ENCODE data around the gene KEL.

The KEL gene

DNA sequence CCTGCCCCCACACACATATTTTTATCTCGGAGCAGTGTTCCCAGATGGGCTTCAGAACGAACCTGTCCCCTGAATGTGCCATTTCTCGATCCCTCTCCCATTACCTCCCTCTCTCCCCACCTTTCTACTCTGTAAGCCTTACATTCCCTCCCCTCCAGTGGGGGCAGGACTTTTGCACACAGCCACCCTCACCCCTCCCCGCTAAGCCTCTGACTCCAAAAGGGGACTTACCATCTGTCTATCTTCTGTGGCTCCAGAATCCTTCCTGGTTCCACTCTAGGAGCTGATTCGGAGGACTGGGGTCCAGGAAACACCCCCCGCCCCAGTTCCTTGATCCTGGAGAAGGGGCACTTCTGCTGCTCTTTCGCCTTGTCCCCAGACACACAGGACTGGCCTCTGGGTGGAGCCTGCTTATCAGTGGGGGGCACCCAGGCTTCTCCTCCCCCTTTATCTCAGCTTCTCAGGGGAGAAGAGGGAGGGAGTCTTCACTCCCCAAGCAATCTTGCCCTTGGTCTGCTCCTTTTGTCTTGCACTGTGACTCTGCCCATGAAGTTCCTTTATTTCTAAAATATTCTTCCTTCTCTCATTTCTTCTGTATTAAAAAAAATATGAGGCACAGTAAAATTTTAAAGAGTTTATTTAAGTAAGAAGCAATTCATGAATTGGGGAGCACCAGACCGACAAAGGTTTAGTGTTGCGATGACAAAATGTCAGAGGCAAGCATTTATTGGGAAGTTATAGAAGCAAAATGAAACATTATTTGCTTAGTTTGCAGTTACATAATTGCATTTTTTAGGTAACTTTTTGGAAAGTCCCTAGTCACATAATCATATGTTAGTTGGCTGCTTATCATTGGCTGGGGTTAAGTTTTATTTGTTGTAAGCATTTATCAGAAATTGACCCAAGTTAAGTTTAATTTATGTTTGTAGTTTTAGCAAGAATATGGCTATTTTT is at the start of gene KEL:
Gene KEL (minus strand): TSS at position 391 of the 954 bp plus-strand sequence. CDS start 157 bp downstream, at position 234.
- in situ Hi-C loops (cut with MboI; ENCODE audit: low pct_unique_long_range_greater_than_20kb, low sequenced_read_pairs, unreplicated experiment) = no loop called here
- DNase-seq (ENCODE audit: low spot score) = no peak
- TF ChIP-seq, protein P1, sequence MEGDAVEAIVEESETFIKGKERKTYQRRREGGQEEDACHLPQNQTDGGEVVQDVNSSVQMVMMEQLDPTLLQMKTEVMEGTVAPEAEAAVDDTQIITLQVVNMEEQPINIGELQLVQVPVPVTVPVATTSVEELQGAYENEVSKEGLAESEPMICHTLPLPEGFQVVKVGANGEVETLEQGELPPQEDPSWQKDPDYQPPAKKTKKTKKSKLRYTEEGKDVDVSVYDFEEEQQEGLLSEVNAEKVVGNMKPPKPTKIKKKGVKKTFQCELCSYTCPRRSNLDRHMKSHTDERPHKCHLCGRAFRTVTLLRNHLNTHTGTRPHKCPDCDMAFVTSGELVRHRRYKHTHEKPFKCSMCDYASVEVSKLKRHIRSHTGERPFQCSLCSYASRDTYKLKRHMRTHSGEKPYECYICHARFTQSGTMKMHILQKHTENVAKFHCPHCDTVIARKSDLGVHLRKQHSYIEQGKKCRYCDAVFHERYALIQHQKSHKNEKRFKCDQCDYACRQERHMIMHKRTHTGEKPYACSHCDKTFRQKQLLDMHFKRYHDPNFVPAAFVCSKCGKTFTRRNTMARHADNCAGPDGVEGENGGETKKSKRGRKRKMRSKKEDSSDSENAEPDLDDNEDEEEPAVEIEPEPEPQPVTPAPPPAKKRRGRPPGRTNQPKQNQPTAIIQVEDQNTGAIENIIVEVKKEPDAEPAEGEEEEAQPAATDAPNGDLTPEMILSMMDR (IDR thresholded peaks at IDR 0.05; ENCODE audit: extremely low read depth, insufficient read depth, missing control alignments) = no peak

DNA sequence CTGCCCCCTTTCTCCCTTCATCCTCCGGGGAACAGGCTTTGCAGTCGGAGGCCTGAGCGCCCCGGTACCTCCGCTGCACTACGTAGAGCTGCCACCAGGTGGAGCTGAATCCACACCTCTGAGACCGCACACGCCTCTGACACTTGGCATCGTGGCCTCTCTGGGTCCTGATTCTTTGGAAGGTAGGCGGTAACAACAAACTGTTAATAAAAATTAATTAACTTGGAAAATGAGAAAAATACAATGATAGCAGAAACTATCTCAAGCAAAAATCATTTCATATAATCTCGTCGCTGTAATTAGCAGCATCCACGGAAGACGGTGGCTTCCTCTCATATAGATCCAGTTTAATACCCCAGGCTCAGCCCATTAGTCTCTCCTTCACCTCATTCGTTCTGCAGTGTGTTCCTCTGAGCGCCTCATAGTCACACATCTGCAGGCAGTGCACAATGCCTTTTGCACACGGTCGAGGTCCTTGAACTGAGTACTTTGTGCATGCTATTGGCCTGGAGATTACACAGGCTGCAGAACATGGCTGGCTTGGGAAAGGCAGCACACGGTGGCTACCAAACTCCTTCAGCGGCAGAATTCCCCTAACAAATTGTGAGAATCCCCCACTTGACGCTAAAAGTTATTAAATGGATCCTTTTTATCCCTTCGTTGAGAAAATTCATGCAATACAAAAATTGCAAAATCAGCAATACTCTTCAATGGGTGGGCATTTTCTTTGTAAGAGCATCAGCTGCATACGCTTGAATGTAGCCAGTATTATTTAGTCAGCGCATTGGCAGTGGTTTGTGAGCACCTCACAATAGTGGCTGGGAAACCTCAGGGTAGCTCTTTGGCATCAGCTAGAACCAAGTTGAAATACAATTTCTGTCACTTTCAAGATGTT is 46.1 kb upstream of the KEL start:
- TF ChIP-seq, protein P1 (IDR thresholded peaks at IDR 0.05; ENCODE audit: extremely low read depth, insufficient read depth, missing control alignments) = peak; percentile 98
- peak; percentile 56 for DNase-seq (ENCODE audit: low spot score)
- in situ Hi-C loops (cut with MboI; ENCODE audit: low pct_unique_long_range_greater_than_20kb, low sequenced_read_pairs, unreplicated experiment) = loop anchor here (5.0 to 25.0 kb wide), 2 partner anchors 204 to 371 kb away; no protein-coding TSS in a partner anchor

DNA sequence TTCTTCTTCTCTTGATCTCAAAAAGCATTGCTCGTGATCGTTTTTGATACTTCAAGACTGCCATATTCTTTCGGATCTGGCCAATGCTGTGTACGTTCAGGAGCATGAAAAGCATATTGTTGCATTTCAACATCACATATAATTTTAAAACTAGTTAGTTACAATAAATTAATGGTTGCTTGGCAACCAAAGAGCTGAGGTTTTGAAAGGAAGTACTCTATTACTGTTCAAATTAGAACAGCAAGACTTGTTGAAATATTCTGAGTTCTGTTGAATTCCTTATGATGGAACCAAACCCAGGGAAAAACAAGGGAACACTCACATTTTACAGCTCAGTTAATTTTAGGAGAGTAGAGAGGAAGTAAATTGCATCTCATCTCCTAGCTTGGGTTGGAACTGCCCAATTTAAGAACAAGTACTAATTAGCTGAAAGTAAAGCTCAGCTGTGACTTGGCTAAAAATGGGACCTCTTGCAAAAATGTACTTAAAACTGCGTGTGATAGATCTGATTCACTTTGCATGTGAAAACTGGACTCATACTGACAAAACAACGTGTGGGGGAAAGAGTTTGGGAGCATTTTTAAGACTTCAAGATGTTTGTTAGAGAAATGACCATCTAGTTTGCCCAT is 43.6 kb upstream of the KEL start:
- DNase-seq (ENCODE audit: low spot score) = no peak
- TF ChIP-seq, protein P1 (IDR thresholded peaks at IDR 0.05; ENCODE audit: extremely low read depth, insufficient read depth, missing control alignments) = no peak
- in situ Hi-C loops (cut with MboI; ENCODE audit: low pct_unique_long_range_greater_than_20kb, low sequenced_read_pairs, unreplicated experiment) = loop anchor here (5.0 to 25.0 kb wide), 2 partner anchors 207 to 368 kb away; no protein-coding TSS in a partner anchor

- peak; percentile 60 for DNase-seq (ENCODE audit: low spot score)
- in situ Hi-C loops (cut with MboI; ENCODE audit: low pct_unique_long_range_greater_than_20kb, low sequenced_read_pairs, unreplicated experiment) = loop anchor here (25.0 kb wide), 1 partner anchor 366 kb away; no protein-coding TSS in a partner anchor
- TF ChIP-seq, protein P1 (IDR thresholded peaks at IDR 0.05; ENCODE audit: extremely low read depth, insufficient read depth, missing control alignments) = peak; percentile 67
Measured at GRCh38 chr7:143003393-143004051, 41.4 kb upstream of the KEL start.

GRCh38 chr7:143002898-143003297 is 40.7 kb upstream of the KEL start:
- TF ChIP-seq, protein P1 (IDR thresholded peaks at IDR 0.05; ENCODE audit: extremely low read depth, insufficient read depth, missing control alignments) = no peak
- no peak for DNase-seq (ENCODE audit: low spot score)
- in situ Hi-C loops (cut with MboI; ENCODE audit: low pct_unique_long_range_greater_than_20kb, low sequenced_read_pairs, unreplicated experiment) = loop anchor here (25.0 kb wide), 1 partner anchor 366 kb away; no protein-coding TSS in a partner anchor

All from GM13977 (cell line).